AG10803 (cell line): ENCODE results near the gene SNX20.

Experiments used
- DNase-seq: peaks from one replicate; pipeline ENCODE4 v3.0.0; 2010; ENCODE audit warnings: low read depth
- H3K4me3 ChIP-seq: 2 replicates; pipeline ENCODE4 v1.5.1; 2011; ENCODE audit warnings: mild to moderate bottlenecking, low read length, control low read depth
- TF ChIP-seq, protein P1 (sequence below): conservative IDR thresholded peaks from 2 replicates; pipeline ENCODE4 v1.5.1; 2011; ENCODE audit warnings: mild to moderate bottlenecking, low read length, control low read depth, inconsistent platforms

SNX20 gene

DNA sequence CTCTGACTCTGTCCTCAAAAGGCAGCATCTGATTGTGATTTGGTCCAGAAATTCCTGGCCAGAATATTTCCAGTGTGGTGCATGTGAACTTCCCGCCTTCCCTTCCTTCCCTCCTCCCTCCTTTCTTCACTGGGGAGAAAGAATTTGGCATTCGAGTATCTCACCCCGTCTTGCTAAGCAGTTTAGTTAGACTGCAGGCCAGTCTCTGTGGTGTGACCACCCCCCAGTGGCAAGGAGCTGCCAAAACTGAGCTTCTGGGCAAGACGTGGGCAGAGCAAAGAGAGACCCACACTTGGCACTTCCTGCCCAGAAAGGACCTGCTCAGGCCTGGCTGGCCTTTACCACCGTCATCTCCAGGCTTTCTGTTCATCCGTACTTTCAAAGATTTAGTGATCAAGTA is 36.4 kb downstream of the SNX20 start:
- DNase-seq = peak; percentile 76
- TF ChIP-seq, protein P1, sequence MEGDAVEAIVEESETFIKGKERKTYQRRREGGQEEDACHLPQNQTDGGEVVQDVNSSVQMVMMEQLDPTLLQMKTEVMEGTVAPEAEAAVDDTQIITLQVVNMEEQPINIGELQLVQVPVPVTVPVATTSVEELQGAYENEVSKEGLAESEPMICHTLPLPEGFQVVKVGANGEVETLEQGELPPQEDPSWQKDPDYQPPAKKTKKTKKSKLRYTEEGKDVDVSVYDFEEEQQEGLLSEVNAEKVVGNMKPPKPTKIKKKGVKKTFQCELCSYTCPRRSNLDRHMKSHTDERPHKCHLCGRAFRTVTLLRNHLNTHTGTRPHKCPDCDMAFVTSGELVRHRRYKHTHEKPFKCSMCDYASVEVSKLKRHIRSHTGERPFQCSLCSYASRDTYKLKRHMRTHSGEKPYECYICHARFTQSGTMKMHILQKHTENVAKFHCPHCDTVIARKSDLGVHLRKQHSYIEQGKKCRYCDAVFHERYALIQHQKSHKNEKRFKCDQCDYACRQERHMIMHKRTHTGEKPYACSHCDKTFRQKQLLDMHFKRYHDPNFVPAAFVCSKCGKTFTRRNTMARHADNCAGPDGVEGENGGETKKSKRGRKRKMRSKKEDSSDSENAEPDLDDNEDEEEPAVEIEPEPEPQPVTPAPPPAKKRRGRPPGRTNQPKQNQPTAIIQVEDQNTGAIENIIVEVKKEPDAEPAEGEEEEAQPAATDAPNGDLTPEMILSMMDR = peak; percentile 62

DNA sequence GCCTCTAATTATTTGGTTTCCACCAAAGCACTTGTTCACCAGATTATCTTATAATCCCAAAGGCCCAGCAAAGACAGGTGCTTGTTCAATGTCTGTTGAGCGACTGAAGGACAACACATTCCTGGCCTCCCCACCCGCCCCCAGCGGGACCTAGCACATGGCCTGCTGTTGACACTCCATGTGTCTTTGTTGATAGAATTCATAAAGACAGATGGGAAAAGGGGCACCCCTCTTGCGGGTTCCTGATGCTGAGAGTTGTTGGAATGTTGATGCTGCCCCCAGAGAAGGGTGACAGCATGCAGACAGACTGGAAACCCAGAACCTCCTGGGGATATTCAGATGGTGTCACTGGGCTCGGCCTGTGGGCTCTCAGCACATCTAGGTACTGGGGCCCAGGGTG is 36.9 kb downstream of the SNX20 start:
- DNase-seq = no peak
- TF ChIP-seq, protein P1 = no peak
- no peak overlapping the region for H3K4me3 ChIP-seq

More for the DNA sequence above, 36.4 kb downstream of the SNX20 start:
- no peak overlapping the region for H3K4me3 ChIP-seq

DNA sequence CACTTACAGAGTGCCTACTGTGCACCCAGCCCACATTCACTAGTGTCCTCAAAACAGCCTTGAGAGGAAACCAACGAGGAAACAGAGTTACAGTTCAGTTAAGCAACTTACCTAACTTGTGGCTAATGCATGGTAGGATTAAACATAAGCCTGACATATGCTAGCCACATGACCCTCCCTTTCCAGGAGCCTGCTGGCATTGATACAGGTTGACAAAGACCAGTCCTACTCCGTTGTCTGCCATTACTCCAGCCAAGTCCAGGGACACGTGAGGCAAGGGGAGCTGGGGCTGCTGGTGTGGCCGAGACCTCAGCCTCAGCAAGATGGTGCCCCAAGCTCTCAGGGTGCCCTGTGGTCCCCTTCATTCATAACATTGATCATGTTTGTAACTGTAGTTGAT is 37.9 kb downstream of the SNX20 start:
- peak; percentile 6 for DNase-seq
- no peak overlapping the region for H3K4me3 ChIP-seq
- TF ChIP-seq, protein P1 = no peak

DNA sequence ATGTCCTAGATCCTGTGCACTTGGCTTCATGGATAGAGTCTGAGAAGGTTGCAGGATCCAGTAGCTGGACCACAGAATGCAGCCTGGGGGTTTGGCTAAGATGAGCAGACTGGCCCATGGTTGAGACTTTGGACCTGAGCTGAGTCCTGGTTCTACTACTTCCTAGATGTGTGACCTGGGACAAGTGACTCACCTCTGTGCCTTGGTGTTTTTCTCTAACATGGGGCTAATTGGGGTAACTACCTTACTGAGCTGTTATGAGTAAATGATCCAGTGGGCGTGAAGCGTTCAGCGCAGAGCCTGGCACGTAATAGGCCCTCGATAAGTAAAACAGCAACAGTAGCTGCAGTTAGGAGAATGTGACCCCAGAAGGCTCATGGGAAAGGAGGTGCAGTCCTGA is 38.8 kb downstream of the SNX20 start:
- no peak for DNase-seq
- TF ChIP-seq, protein P1 = no peak
- H3K4me3 ChIP-seq = no peak overlapping the region

DNA sequence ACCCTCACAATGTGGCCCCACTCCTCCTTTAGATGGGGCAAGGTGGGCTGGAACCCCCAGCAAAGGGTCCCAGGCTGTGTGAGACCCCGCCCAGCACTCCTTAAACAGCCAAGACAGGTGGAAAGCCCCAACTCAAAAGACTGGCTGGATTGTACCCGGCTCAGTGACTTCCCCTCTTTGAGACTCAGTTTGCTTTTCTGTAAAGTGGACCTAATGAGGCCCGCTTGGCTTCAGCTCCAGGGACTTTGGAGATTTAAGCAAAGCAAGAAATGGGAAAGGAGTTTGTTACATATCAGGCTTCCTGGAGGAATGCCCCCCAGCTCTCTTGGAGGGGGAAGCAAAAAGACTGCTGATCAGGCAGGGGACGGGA is 39.3 kb downstream of the SNX20 start:
- DNase-seq = no peak
- TF ChIP-seq, protein P1 = no peak
- H3K4me3 ChIP-seq = no peak overlapping the region

DNA sequence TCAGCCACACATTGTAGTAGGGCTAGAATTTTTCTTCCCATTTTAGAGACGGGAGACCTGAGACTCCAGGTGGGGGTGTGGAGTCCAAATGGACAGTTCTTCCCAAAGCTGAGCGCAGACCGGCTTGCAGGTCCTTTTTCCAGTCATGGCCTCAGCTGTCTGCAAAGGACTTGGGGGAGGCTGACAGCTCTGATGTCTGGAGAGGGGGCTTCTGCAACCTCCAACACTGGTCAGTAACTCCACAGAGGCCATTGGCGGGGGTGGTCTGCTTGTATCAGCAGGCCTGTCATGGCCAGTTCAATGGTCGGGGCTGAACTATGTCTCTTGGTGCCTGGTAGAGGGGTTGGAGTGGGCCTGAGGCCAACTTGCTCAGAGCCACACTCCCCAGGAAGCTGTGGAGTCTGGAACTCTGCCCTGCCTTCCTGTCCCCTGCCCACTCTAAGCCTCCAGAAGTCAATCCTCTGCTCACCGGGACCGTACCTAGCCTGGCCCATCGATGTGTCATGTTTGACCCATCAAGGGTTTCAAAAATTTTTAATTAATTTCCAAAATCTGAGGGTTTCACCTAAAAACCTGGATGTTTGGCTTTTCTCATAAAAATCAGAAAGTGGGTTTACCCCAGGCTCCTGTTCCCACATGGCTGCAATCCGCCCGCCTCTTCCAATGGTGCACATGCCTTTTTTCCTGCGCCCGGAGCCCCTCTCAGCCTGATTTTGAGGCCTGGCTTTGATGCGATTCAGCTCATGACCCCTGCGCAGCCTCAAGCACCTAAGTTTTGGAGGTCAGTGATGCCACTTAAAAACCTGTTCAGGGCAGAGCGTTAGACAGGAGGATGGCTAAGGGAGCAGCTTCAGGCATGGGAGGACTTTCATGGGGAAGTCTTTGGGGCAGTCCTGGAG is 39.9 kb downstream of the SNX20 start:
- no peak for DNase-seq
- no peak overlapping the region for H3K4me3 ChIP-seq
- TF ChIP-seq, protein P1 = no peak

DNA sequence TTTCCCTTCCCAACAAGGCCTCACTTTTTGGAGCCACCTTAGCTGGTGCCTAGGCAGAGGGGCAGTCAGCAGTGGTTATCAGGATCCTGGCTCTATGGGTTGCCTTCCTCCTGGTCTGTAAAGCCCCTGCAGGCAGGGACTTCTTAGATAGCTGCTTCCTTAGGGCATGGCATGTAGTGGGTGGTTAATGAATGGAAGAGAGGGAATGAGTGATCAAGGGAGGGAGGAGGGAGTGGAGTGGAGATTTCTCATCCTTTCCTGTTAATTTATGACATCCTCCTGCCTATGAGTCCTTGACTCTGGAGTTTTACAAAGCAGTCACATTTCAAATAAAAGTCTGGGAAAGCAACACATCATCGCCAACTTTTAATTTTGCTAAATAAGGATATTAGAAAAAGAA is 40.7 kb downstream of the SNX20 start:
- no peak overlapping the region for H3K4me3 ChIP-seq
- TF ChIP-seq, protein P1 = no peak
- peak; percentile 25 for DNase-seq
